Measurements from ENCODE around the gene RPGRIP1. TPM values are rescaled to one million over a fixed set of nuclear protein-coding genes. Genes with fewer than 3 reads are reported as not detected.
"Not testable (repeated sequence)": the region's sequence is repeated elsewhere in the genome, so short reads cannot be mapped to it uniquely, and the experiment has no call there.

The RPGRIP1 gene
- polyA plus RNA-seq: under 1 TPM; 0.07 to 0.45 (median 0.15) TPM

- WGBS, 3 donors: 89 to 97% (median 94%) methylated on average over 2 of the region's 2 CpGs
- no peak within 1 kb of the TSS for H3K27ac ChIP-seq (ENCODE audit: low read depth, low read length)
Observed at GRCh38 chr14:21279783-21280182, at the start of gene RPGRIP1. Gene RPGRIP1, plus strand, starts transcription at chr14:21280083. Its CDS starts 7,894 bp downstream, at chr14:21287977.

GRCh38 chr14:21231020-21231652 lies 48.7 kb upstream of the RPGRIP1 start:
- H3K27ac ChIP-seq (ENCODE audit: low read depth, low read length): no peak overlapping the region
- 66 to 81% (median 79%) methylated on average over 14 of the region's 14 CpGs for WGBS, 3 donors

- no peak overlapping the region for H3K27ac ChIP-seq (ENCODE audit: low read depth, low read length)
- WGBS, 3 donors: 42 to 58% (median 54%) methylated on average over 8 of the region's 8 CpGs
Observed at GRCh38 chr14:21233457-21234076, 46.3 kb upstream of the RPGRIP1 start.

- no peak overlapping the region for H3K27ac ChIP-seq (ENCODE audit: low read depth, low read length)
- whole genome bisulfite sequencing, 3 donors: 74 to 86% (median 81%) methylated on average over 5 of the region's 5 CpGs
Observed at GRCh38 chr14:21234112-21234511, 45.8 kb upstream of the RPGRIP1 start.

GRCh38 chr14:21236948-21237797 lies 42.7 kb upstream of the RPGRIP1 start:
- WGBS, 3 donors: 65 to 83% (median 74%) methylated on average over 6 of the region's 6 CpGs
- H3K27ac ChIP-seq (ENCODE audit: low read depth, low read length): no peak overlapping the region

GRCh38 chr14:21238823-21239518 lies 40.9 kb upstream of the RPGRIP1 start:
- WGBS, 3 donors: 91 to 95% (median 95%) methylated on average over 11 of the region's 11 CpGs
- H3K27ac ChIP-seq (ENCODE audit: low read depth, low read length): no peak overlapping the region

GRCh38 chr14:21240417-21240816 lies 39.5 kb upstream of the RPGRIP1 start:
- WGBS, 3 donors: 36 to 80% (median 76%) methylated on average over 2 of the region's 2 CpGs

GRCh38 chr14:21241218-21241819 lies 38.6 kb upstream of the RPGRIP1 start:
- 70 to 91% (median 81%) methylated on average over 1 of the region's 1 CpG for WGBS, 3 donors
- H3K27ac ChIP-seq (ENCODE audit: low read depth, low read length): no peak overlapping the region

More at GRCh38 chr14:21240417-21240816, 39.5 kb upstream of the RPGRIP1 start:
- H3K27ac ChIP-seq (ENCODE audit: low read depth, low read length): no peak overlapping the region

- H3K27ac ChIP-seq (ENCODE audit: low read depth, low read length): no peak overlapping the region
- WGBS, 3 donors: 60 to 73% (median 71%) methylated on average over 7 of the region's 7 CpGs
Observed at GRCh38 chr14:21244544-21244943, 35.3 kb upstream of the RPGRIP1 start.

GRCh38 chr14:21245813-21246212 lies 34.1 kb upstream of the RPGRIP1 start:
- H3K27ac ChIP-seq (ENCODE audit: low read depth, low read length): no peak overlapping the region
- WGBS, 3 donors: 91 to 97% (median 93%) methylated on average over 7 of the region's 7 CpGs

GRCh38 chr14:21248338-21248737 lies 31.5 kb upstream of the RPGRIP1 start:
- no peak overlapping the region for H3K27ac ChIP-seq (ENCODE audit: low read depth, low read length)
- 71 to 97% (median 93%) methylated on average over 1 of the region's 1 CpG for WGBS, 3 donors

GRCh38 chr14:21248739-21249411 lies 31.0 kb upstream of the RPGRIP1 start:
- no peak overlapping the region for H3K27ac ChIP-seq (ENCODE audit: low read depth, low read length)
- 80 to 96% (median 93%) methylated on average over 8 of the region's 8 CpGs for WGBS, 3 donors

GRCh38 chr14:21251215-21251614 lies 28.7 kb upstream of the RPGRIP1 start:
- H3K27ac ChIP-seq (ENCODE audit: low read depth, low read length): no peak overlapping the region
- WGBS, 3 donors: 91 to 97% (median 93%) methylated on average over 5 of the region's 5 CpGs

GRCh38 chr14:21252149-21252548 lies 27.7 kb upstream of the RPGRIP1 start:
- WGBS, 3 donors: 87 to 95% (median 89%) methylated on average over 2 of the region's 2 CpGs
- H3K27ac ChIP-seq (ENCODE audit: low read depth, low read length): no peak overlapping the region

GRCh38 chr14:21255385-21256101 lies 24.3 kb upstream of the RPGRIP1 start:
- H3K27ac ChIP-seq (ENCODE audit: low read depth, low read length): no peak overlapping the region
- WGBS, 3 donors: 44 to 65% (median 55%) methylated on average over 4 of the region's 4 CpGs

GRCh38 chr14:21256102-21256447 lies 23.8 kb upstream of the RPGRIP1 start:
- H3K27ac ChIP-seq (ENCODE audit: low read depth, low read length): not testable (repeated sequence)
- 73 to 85% (median 83%) methylated on average over 8 of the region's 8 CpGs for WGBS, 3 donors

Data from adipose tissue (tissue), 3 donors.